Left kidney (tissue), 2 donors: ENCODE data around the gene PTDSS2. TPM values are rescaled to one million over a fixed set of nuclear protein-coding genes. Genes with fewer than 3 reads are reported as not detected.

ENCODE experiments used
- DNase-seq: peaks from one replicate; pipeline ENCODE4 v3.0.0-alpha.2; 2013
- polyA plus RNA-seq: library from polyadenylated mRNA; unstranded; fragments of 120-200 nt; gene quantifications from one replicate; pipeline ENCODE4 v1.2.1, GENCODE V29; 2013; ENCODE audit not compliant: insufficient read length

Gene PTDSS2
- polyA plus RNA-seq, 1 donor: 34.8 TPM

DNA sequence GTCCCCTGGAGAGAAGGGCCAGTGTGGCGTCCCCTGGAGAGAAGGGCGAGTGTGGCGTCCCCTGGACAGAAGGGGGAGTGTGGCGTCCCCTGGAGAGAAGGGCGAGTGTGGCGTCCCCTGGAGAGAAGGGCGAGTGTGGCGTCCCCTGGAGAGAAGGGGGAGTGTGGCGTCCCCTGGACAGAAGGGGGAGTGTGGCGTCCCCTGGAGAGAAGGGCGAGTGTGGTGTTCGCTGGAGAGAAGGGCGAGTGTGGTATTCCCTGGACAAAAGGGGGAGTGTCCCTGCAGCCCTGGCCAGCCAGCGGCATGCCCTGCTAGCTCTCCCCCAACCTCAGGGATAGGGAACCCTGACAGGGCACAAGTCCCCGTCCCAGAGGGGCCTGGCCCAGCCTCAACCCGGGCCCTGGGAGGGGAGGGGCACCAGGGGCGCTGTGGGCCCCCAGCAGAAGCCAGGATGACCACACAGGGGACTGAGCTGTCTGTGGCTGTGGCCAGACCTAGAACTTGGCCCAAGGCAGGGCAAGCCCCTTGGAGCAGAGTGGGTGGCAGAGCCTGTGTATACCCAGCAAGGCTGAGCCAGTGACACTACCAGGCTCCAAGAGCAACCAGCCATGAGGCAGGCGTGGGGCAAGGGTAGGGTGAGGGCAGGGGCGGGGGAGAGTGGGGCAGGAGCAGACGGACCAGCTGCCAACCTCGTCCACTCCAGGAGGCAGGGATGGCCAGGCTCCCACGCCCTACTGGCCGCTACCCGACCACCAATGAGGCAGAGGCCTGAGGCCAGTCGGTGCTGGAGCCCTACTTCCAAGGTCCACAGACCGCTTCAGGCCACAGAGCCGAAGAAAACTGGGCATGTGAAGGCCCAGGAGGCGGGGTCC, 81.1 kb downstream of the PTDSS2 start:
- DNase-seq: no peak

DNA sequence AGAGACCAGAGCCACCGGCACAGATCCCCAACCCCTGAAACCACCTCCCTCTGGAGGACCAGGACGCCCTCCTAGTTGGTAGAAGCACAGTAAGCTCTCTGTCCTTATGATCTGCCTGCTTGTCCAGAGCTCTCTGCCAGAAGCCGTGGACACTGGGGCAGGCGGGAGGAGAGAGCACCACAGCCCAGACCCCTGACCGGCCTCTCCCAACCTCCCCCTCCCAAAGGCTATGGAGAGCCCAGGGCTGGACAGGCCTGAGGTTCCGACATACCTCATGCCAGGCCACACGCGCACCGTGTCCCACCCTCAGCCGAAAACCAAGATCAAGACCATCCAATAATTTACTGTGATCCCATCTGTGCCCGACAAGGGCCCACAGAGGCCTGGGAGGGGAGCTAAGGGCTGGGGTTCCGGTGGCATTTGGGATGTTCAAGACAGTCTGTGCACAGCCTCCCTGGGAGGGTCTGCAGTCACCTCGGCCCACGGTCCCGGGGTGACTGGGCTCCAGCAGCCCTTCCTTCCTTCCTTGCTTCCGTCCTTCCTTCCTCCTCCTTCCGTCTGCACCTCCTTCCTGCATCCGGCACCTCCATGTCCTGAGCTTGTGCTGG, 81.9 kb downstream of the PTDSS2 start:
- DNase-seq: no peak

DNA sequence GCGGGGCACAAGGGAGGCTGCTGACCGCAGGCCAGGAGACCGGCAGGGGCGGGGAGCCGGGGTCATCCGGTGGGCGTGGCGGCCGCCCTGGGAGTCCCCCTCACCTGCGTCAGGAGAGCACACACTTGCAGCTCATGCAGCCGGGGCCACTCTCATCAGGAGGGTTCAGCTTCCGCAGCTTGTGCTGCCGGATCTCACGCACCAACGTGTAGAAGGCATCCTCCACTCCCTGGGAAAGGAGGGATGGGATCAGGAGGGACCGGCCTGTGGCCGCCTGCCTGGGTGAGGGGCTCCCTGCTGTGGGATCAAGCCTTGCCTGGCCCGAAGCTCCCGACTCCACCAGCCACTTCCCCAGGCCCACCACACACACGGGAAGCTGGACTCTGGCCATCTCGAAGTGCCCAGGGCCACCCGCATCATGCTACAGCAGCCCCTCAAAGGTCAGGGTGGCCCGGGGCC, 82.5 kb downstream of the PTDSS2 start:
- DNase-seq: no peak

DNA sequence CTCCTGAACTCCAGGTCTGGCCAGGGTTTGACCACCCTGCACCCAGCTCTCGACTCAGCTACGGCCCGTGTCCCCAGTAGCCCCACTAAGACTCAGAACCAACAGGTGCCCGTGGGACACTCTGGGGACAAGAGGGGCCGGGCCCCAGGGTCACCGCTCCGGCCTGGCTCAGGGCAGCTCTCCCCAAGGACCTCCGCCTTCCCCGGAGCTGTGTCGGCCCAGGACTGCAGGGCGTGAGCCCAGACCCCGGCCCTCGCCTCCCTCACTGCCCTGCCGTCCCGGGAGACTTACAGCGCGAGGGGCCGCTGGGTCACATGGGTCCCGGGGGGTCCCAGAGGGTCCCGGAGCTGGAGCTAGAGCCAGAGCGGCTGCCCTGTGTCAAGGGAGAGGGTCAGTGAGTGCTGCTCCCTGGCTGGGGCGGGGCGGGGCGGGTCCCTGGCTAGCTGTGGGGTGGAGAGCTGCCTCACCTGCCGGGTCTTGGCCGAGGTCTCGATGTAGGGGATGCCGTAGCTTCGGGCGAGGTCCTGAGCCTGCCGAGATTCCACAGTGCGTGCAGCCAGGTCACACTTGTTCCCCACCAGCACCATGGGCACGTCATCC, 83.0 kb downstream of the PTDSS2 start:
- DNase-seq: no peak

DNA sequence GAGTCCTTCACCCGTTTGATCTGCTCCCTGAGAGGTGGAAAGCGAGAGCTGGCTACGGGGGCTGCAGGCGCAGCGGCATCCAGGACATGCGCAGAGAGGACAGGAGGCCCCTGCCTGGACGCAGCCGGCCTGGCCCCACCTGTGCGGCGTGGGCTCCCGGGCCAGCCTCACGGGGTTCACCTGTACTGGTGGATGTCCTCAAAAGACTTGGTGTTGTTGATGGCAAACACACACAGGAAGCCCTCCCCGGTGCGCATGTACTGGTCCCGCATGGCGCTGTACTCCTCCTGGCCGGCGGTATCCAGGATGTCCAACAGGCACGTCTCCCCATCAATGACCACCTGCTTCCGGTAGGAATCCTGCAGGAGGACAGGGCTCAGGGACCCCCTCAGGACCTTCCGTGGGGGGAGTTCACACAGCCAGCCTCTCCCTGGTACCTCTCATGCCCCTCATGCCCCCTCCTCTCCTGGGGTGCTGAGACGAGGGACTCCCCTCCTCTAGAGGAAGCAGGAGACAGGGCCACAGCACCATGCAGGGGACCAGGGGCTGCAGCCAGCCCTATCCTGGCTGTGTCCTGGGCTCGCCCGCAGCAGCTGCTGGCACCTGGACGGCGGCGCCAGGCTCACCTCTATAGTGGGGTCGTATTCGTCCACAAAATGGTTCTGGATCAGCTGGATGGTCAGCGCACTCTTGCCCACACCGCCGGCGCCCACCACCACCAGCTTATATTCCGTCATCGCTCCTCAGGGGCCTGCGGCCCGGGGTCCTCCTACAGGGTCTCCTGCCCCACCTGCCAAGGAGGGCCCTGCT, 83.7 kb downstream of the PTDSS2 start:
- DNase-seq: no peak

DNA sequence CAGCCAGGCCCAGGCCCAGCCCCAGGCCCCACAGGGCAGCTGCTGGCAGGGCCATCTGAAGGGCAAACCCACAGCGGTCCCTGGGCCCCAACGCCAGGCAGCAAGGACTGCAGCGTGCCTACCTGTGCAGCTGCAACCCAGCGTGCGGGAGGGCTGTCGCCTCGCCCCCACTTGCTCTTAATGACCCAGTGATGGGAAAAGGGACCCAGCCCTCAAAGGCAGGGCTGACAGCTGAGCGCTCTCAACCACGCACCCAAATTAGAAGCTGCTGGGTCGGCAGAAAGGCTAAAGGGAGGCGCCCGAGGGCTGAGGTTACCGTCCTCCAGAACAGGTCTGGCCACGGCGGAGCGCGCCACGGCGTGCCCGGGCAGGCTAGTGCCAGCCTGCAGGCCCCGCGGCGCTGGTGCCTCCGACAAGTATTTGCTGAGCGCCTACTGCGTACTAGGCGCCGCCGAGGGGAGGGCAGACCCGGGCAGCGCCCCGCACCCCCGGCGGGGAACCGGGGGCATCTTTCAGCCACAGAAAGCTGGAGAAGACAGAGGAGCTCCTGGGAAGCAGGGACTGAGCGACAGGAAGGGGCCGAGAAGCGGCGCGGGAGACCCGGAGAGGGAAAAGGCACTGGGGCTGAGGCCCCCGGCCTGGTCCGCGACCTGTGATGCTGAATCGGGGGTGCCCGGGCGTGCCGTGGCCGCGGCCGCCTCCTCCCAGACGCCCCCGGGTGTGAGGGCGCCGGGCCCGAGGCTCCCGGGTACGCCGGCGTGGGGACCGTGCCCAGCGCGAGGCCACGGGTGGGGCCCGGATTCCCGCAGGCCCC, 84.5 kb downstream of the PTDSS2 start:
- DNase-seq: no peak

DNA sequence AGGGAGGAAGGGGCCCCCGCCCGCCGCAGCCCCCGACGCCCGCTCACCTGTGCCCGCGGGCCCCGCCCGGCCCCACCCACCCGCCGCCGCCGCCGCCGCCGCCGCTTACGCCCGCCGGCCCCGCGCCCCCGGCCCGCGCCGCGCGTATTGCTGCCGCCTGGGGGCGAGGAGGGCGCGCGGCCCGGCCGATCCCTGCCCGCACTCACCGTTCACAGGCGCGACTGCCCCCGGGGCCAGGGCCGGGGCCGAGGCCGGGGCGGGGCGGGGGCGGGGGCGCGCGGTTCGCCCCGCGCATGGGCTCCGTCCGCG, 85.1 kb downstream of the PTDSS2 start:
- no peak for DNase-seq

DNA sequence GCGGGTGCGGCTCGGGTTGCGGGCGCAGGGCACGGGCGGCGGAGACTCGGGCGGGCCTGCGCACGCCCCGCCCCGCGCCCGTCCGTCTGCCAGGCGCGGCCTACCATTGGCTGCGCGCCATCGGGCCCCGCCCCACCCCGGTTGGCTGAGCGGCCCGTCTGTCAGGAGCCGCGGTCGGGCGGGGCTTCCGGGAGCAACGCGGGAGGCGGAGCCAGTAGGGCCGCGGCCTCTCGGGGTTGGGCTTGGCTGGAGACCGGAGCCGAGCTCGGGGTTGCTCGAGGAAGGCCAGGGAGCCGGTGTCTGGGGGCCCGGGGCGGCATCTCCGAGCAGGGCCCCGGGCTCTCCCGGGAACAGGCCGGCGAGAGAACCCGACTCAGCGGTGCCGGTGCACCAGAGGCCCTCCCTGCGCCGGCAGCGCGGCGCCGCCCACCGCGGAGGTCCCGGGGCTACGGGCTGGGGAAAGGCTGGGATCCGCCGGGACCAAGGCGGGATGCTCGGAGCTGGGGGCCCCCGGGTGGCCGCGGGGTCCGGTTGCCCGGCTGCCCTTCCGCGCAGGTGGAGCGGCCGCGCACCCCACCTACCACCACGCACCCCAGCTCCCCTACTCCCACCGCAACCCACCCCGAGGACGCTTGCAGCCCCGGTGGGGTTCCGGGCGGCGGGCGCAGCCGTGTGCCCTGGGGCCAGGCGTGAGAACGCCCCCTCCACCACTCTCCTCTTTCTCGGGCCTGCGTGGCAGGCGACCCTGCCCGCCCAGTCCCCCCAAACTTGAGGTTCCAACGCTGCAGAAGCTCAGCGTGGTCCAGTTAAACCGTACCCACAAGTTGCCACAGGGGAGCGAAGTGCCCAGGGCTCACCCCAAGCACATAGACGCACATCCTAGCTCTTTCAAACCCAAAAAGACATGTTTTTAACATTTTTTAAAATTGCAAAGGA, 85.7 kb downstream of the PTDSS2 start, which contains the start of gene HRAS:
TSS of gene HRAS (minus strand) at position 58 of the 936 bp plus-strand sequence.
- DNase-seq: peak; percentile 94

DNA sequence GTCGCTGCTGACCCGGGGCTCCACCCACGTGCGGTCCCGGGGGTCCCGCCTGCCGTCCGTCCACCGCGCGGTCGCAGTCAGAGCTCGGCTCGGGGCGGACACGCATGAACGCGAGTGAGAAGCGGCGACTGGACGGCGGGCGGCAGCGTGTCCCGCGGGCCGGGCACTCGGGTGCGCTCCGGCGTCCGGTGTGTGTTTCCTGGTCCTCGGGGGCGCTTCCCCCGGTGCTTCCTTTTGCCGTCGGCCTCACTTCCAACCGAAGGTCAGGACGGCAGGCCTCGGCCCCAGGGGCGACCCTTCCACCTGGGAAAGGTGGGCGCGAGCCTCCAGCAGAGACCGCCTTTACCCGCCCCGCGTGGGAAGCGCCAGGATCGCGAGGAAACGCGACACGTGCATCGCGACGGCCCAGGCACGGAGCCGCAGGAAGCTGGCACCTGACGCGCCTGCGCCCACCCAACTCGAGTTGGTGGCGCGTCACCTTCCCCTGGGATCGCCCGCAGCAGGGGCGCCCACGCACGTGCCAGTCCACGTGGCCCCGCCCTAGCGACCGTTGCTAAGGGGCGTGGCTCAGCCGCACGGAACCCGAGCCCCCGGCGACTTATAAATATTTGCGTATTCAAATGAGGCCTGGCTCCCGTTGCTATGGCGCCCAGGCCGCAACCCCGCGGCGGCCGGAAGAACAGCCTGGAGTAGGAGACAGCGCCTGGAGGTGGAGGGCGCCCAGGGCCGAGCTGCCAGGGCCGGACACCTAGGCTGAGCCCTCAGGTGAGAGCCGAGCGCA, 87.0 kb downstream of the PTDSS2 start, which contains the start of gene LRRC56:
TSS of gene LRRC56 (plus strand) at position 687 of the 781 bp plus-strand sequence. CDS start 3,158 bp downstream, outside the sequence.
- peak; percentile 77 for DNase-seq

DNA sequence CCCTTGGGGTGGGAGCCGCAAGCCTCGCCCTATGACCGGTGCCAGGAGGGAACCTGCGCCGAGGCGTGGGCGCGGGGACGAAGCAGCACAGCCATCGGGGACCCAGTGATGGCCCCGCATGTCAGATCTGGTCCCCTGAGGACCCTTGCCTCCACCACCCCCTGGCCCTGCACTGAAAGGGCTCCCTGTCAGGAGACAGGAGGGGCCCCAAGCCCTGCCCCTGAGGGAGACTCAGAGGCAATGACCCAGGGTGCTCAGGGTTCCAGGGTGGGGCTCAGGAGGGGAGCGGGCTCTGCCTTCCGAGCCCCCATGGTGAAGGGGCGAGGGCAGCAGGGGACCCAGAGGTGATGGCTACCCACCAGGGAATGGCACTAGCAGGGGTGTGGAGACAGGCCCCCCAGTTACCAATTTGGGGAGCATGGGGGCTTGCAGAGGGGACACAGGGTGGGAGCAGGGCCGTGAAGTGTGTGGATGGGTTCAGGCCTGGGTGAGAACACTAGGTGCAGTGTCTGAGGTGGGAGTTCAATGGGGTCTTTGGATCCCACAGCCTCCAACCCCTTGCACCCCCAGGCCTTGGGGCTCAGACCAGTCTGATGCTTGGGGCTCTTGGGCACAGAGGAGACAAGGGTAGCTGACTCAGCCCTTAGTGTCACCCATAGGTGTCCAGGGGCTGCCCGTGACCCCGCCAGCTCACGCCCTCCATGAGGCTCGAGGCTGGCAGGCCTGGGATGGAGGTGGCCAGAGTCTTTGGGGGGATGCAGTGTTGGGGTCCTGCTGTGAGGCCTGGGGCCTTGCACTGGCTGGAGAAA, 87.7 kb downstream of the PTDSS2 start:
- no peak for DNase-seq

DNA sequence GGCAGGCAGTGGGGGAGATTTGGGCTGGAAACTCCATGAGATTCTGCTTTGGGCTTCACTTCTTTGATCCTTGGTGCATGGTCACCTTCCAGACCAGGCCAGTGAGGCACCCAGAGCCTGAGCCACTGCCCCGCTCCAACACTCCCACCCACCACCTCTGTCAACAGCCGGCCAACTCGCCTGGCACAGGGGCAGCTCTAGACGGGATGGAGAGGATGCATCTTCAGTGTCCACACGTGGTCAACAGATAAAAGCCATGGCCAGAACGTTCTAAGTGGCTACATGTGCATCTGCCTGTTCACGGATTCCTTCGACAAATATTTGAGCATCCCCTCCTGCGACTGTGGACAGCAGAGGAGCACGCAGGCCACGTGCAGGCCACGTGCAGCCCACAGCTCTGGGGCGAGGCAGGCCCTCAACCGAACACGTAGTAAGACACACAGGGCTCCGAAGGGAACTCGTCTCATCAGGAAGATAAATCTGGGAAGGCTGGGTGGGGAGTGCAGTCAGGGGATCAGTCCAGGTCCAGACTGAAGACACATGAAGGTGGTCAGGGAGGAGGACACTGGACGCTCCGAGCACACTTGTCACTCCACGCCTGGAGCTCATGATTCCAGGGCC, 88.5 kb downstream of the PTDSS2 start:
- DNase-seq: no peak

DNA sequence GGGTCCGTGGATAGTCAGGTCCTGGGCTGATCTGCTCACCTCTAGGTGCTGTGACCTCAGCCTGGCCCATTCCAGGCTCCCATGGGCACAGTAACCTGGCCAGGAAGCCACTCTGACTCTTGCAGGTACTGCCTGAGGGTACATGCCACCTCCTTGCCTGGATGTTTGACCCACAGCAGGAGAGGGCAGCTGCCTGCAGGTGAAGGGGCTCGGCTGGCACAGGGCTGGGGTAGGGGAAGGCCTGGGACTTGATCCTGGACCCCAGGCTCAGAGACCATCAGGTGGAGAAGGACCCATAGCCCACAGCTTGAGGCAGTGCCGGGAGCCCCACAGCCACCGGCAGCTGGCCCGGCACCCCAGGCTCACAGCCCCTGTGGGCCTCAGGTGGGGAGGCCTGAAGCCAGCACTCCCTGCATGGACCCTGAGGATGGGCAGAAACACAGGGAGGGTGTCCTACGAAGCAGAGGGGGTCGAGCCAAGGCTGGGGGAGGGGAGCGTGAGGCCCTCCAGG, 89.9 kb downstream of the PTDSS2 start:
- DNase-seq: no peak

Other genes starting within 250 kb of the PTDSS2 start
- gene BET1L, start 242.9 kb upstream of the PTDSS2 start, polyA plus RNA-seq: 41.5 TPM
- gene RIC8A, start 242.6 kb upstream of the PTDSS2 start, polyA plus RNA-seq: 84.0 TPM
- gene SIRT3, start 213.9 kb upstream of the PTDSS2 start, polyA plus RNA-seq: 38.4 TPM
- gene PSMD13, start 213.3 kb upstream of the PTDSS2 start, polyA plus RNA-seq: 156 TPM
- 0.35 TPM for gene NLRP6, start 171.9 kb upstream of the PTDSS2 start, polyA plus RNA-seq
- gene PGGHG, start 161.2 kb upstream of the PTDSS2 start, polyA plus RNA-seq: 22.3 TPM
- 0.25 TPM for gene IFITM5, start 150.8 kb upstream of the PTDSS2 start, polyA plus RNA-seq
- 189 TPM for gene IFITM2, start 142.5 kb upstream of the PTDSS2 start, polyA plus RNA-seq
- 38.1 TPM for gene IFITM1, start 136.2 kb upstream of the PTDSS2 start, polyA plus RNA-seq
- gene IFITM3, start 129.4 kb upstream of the PTDSS2 start, polyA plus RNA-seq: 235 TPM
- 65.8 TPM for gene B4GALNT4, start 80.8 kb upstream of the PTDSS2 start, polyA plus RNA-seq
- gene PKP3, start 56.1 kb upstream of the PTDSS2 start, polyA plus RNA-seq: 6.6 TPM
- 38.3 TPM for gene SIGIRR, start 35.3 kb upstream of the PTDSS2 start, polyA plus RNA-seq
- gene ANO9, start 8.3 kb upstream of the PTDSS2 start, polyA plus RNA-seq: 10.6 TPM
- 71.2 TPM for gene RNH1, start 57.0 kb downstream of the PTDSS2 start, polyA plus RNA-seq
- gene HRAS, start 85.3 kb downstream of the PTDSS2 start, polyA plus RNA-seq: 37.5 TPM
- 3.5 TPM for gene LRRC56, start 87.2 kb downstream of the PTDSS2 start, polyA plus RNA-seq
- 2.5 TPM for gene LMNTD2, start 110.5 kb downstream of the PTDSS2 start, polyA plus RNA-seq
- 34.9 TPM for gene RASSF7, start 110.7 kb downstream of the PTDSS2 start, polyA plus RNA-seq
- 20.6 TPM for gene PHRF1, start 126.2 kb downstream of the PTDSS2 start, polyA plus RNA-seq
- gene IRF7, start 165.7 kb downstream of the PTDSS2 start, polyA plus RNA-seq: 6.4 TPM
- 46.0 TPM for gene CDHR5, start 174.7 kb downstream of the PTDSS2 start, polyA plus RNA-seq
- gene SCT, start 176.9 kb downstream of the PTDSS2 start, polyA plus RNA-seq: 0.67 TPM
- gene DRD4, start 187.0 kb downstream of the PTDSS2 start, polyA plus RNA-seq: 1.1 TPM
- 45.6 TPM for gene DEAF1, start 244.9 kb downstream of the PTDSS2 start, polyA plus RNA-seq
- 56.5 TPM for gene TMEM80, start 245.5 kb downstream of the PTDSS2 start, polyA plus RNA-seq